HG02884 (cell line): ENCODE measurements around the gene TMEM31.

Source experiments
- ATAC-seq: cut with Tn5 transposase; IDR thresholded peaks from one replicate; pipeline ENCODE4 v1.9.1; 2021; ENCODE audit warnings: mild to moderate bottlenecking, moderate library complexity; ENCODE audit not compliant: unreplicated experiment

Gene TMEM31

GRCh38 chrX:103710609-103711008 lies at the start of gene TMEM31:
TMEM31 (plus strand) TSS chrX:103710909; CDS start chrX:103712259, 1,350 bp downstream.
- ATAC-seq, result no peak

GRCh38 chrX:103663981-103664762 lies 46.5 kb upstream of the TMEM31 start:
- no peak for ATAC-seq

- ATAC-seq, result no peak
Observed at GRCh38 chrX:103666202-103667107, 44.3 kb upstream of the TMEM31 start.

GRCh38 chrX:103669745-103670144 lies 41.0 kb upstream of the TMEM31 start:
- no peak for ATAC-seq

GRCh38 chrX:103674531-103675454 lies 35.9 kb upstream of the TMEM31 start:
- ATAC-seq, result no peak

- ATAC-seq, result no peak
Observed at GRCh38 chrX:103678199-103678993, 32.3 kb upstream of the TMEM31 start.

- no peak for ATAC-seq
Observed at GRCh38 chrX:103681443-103681842, 29.3 kb upstream of the TMEM31 start.

- ATAC-seq, result no peak
Observed at GRCh38 chrX:103685396-103685795, 25.3 kb upstream of the TMEM31 start.

GRCh38 chrX:103686199-103687072 lies 24.3 kb upstream of the TMEM31 start, which contains the start of gene MORF4L2:
MORF4L2 (minus strand) TSS chrX:103686699; CDS start chrX:103677027, 9,672 bp downstream.
- ATAC-seq, result peak; percentile 88

GRCh38 chrX:103687073-103687695 lies 23.5 kb upstream of the TMEM31 start:
- peak; percentile 43 for ATAC-seq

GRCh38 chrX:103687696-103688201 lies 23.0 kb upstream of the TMEM31 start:
- no peak for ATAC-seq

- no peak for ATAC-seq
Observed at GRCh38 chrX:103688946-103689345, 21.8 kb upstream of the TMEM31 start.

GRCh38 chrX:103691059-103691458 lies 19.6 kb upstream of the TMEM31 start:
- ATAC-seq, result no peak

- ATAC-seq, result no peak
Observed at GRCh38 chrX:103697687-103698086, 13.0 kb upstream of the TMEM31 start.

- no peak for ATAC-seq
Observed at GRCh38 chrX:103699243-103699642, 11.5 kb upstream of the TMEM31 start.

GRCh38 chrX:103704863-103705262 lies 5.8 kb upstream of the TMEM31 start:
- no peak for ATAC-seq

GRCh38 chrX:103716962-103717361 lies 6.3 kb downstream of the TMEM31 start:
- no peak for ATAC-seq

- ATAC-seq, result no peak
Observed at GRCh38 chrX:103718120-103718519, 7.4 kb downstream of the TMEM31 start.
